ENCODE results near the gene ECD.

ECD gene

DNA sequence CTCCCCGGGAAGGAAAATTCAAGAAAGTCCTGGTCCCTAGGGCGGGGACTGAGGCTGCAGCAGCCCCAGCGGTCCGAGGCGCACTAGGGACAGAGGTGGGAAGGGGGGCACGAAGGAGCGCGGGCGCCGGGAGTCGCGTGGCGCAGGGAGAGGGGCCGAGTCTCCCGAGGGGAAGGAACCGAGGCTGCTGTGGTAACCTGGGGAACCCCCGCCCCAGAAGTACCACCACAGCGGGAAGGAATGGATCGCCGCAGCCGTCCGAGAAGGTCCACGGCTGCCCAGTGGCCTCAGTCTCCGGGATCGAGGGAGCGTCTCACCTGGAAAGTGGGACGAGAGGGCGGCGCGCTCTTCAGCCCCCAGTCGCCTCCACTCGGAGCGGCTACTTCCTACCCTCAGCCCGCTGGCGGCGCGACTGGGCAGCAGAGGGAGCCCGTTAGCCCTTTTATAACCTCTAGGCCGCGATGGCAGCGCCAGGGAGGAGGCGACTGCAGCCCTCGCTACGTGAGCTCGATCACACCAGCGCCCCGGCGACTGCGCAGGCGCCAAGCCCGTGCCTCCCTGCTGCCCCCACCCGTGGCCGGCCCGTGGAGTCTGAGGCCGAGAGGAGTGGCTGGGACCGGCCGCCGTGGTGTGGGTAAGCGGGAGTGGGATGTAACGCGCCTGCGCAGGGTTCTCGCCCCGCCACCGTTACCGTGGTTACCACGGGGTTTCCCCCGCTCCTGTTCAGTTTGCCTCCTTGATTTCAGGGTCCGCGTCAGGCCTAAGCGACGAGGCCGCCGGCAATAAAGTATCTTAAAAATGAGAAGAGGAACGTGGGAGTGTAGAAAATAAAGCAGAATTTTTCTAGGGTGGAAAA, 71.1 kb downstream of the ECD start, which contains the start of gene P4HA1:
P4HA1 (minus strand) TSS at position 418 of the 856 bp plus-strand sequence. CDS start 21,983 bp downstream, outside the sequence.
- peak; percentile 97 to 99 (median 98) for DNase-seq

GRCh38 chr10:73096041-73096448, 71.8 kb downstream of the ECD start:
- peak; percentile 34 to 85 (median 60) for DNase-seq

- DNase-seq = peak in 3 of 5 experiments; percentile 30 to 49 (median 36)
These were observed 72.3 kb downstream of the ECD start for GRCh38 chr10:73095481-73096021.

GRCh38 chr10:73094986-73095480, 72.8 kb downstream of the ECD start:
- no peak for DNase-seq

DNA sequence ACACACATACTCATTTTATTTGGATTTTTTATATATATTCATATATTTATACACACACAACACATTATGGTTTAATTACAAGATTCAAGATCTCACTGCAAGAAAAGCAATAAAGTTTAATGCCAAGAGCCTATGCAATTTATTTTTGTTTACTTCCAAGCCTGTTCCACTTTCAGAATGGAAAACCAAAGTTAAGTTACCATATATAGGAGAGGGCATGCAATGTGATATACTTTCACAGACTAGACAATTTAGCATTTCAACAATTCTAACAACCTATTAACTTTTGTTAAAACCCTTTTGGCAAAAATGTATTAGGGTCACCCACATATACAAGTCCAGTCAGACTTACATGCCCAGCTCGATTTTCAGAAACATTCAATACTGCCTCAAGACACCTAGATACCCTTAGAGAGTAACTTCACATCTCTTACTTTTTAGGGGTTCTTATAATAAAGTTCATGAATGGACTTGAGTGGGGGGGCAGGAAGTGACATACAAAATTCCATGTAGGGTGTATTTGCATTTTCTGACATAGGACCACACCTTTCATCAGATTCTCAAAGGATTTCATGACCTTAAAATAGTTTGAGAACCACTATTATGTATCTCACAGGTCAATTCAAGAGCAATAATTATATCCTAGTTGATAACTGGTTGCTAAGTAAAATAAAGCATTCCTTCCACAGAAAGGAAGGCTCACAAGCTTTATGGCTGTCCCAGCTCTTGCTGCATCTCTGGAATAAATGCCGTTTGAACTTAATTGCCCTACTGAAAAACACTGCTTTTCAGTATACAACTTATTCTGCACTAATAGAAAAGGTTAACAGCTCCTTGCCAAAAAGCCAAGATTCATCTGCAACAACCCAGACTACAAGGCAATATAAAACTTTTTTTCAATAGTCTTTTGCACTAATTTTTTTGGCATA, 73.6 kb downstream of the ECD start:
- peak in 1 of 5 experiments; percentile 16 for DNase-seq

DNA sequence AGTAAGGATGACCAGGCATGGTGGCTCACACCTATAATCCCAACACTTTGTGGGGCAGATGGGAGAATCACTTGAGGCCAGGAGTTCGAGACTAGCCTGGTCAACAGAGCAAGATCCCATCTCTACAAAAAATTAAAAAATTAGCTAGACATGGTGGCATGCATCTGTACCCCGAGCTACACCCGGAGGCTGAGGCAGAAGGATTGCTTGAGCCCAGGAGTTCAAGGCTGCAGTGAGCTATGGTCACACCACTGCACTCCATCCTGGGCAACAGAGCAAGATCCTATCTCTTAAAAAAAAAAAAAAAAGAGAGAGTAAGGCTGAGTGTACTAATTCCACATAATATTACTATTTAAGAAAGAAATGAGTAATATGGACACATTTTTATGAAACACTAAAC, 75.0 kb downstream of the ECD start:
- DNase-seq = no peak

GRCh38 chr10:73088304-73088703, 79.5 kb downstream of the ECD start:
- DNase-seq = no peak

GRCh38 chr10:73086816-73087215, 81.0 kb downstream of the ECD start:
- DNase-seq = no peak

GRCh38 chr10:73084209-73084608, 83.6 kb downstream of the ECD start:
- no peak for DNase-seq
